Measurements from ENCODE around the gene DOK6. TPM values are rescaled to one million over a fixed set of nuclear protein-coding genes. Genes with fewer than 3 reads are reported as not detected.

Gene DOK6
- total RNA-seq, 2 experiments from 2014 or later, result not detected

- Histone ChIP-seq H4K20me1 (ENCODE audit: insufficient read depth, low read length) (no peaks in the 10 kb centered on the region), H3K27ac (ENCODE audit: low read depth, low read length, poor library complexity, severe bottlenecking) (no peak overlapping the region), H3K9me3 (ENCODE audit: low read length) (no peaks in the 10 kb centered on the region), H3K4me3 (ENCODE audit: low read depth, low read length, poor library complexity, severe bottlenecking) (no peak overlapping the region), H3K36me3 (ENCODE audit: insufficient read depth, low read length) (no peaks in the 10 kb centered on the region), H3K4me2 (ENCODE audit: low read length) (no peak overlapping the region), H3K79me2 (ENCODE audit: insufficient read depth, low read depth, low read length) (no peaks in the 10 kb centered on the region), H3K9me2 (ENCODE audit: insufficient read depth, low read length) (no peaks in the 10 kb centered on the region), H3K4me1 (ENCODE audit: insufficient read depth, low read length, poor library complexity, severe bottlenecking) (no peaks in the 10 kb centered on the region), H2AFZ (ENCODE audit: low read length) (no peak overlapping the region)
- no TSS peak for BruUV-seq (replicated peaks)
- intact Hi-C loops (cut with micrococcal nuclease; ENCODE audit: unreplicated experiment), result no loop called here
- CTCF ChIA-PET (ENCODE audit: unreplicated experiment), result no interaction called here
- TF ChIP-seq EZH2phosphoT487 (IDR thresholded peaks at IDR 0.05; ENCODE audit: borderline replicate concordance, low read depth, low read length) (no peak), CTCF (conservative IDR thresholded peaks at IDR 0.05; ENCODE audit: low read length) (no peak)
- no peak for DNase-seq (ENCODE audit: low spot score)
- POLR2A ChIA-PET, result interaction anchor here (0.8 kb wide), 1 partner anchor 14 kb away, joined by 3 read pairs; no protein-coding TSS in a partner anchor
These were observed 215.4 kb downstream of the DOK6 start for GRCh38 chr18:69616114-69616513.

- TF ChIP-seq EZH2phosphoT487 (IDR thresholded peaks at IDR 0.05; ENCODE audit: borderline replicate concordance, low read depth, low read length) (no peak), CTCF (conservative IDR thresholded peaks at IDR 0.05; ENCODE audit: low read length) (no peak)
- ChIA-PET POLR2A (no interaction called here), CTCF (ENCODE audit: unreplicated experiment) (no interaction called here)
These were observed 216.7 kb downstream of the DOK6 start for GRCh38 chr18:69617408-69617807.

GRCh38 chr18:69617888-69618287, 217.2 kb downstream of the DOK6 start:
- Histone ChIP-seq H2AFZ (ENCODE audit: low read length) (no peak overlapping the region), H3K9me3 (ENCODE audit: low read length) (no peaks in the 10 kb centered on the region), H3K4me1 (ENCODE audit: insufficient read depth, low read length, poor library complexity, severe bottlenecking) (no peaks in the 10 kb centered on the region), H3K27ac (ENCODE audit: low read depth, low read length, poor library complexity, severe bottlenecking) (no peak overlapping the region), H3K4me3 (ENCODE audit: low read depth, low read length, poor library complexity, severe bottlenecking) (no peak overlapping the region), H3K4me2 (ENCODE audit: low read length) (no peak overlapping the region), H3K79me2 (ENCODE audit: insufficient read depth, low read depth, low read length) (no peaks in the 10 kb centered on the region), H3K36me3 (ENCODE audit: insufficient read depth, low read length) (no peaks in the 10 kb centered on the region), H4K20me1 (ENCODE audit: insufficient read depth, low read length) (no peaks in the 10 kb centered on the region), H3K9me2 (ENCODE audit: insufficient read depth, low read length) (no peaks in the 10 kb centered on the region)
- ChIA-PET CTCF (ENCODE audit: unreplicated experiment) (no interaction called here), POLR2A (no interaction called here)
- TF ChIP-seq EZH2phosphoT487 (IDR thresholded peaks at IDR 0.05; ENCODE audit: borderline replicate concordance, low read depth, low read length), result no peak
- no peak for TF ChIP-seq CTCF (conservative IDR thresholded peaks at IDR 0.05; ENCODE audit: low read length)
- intact Hi-C loops (cut with micrococcal nuclease; ENCODE audit: unreplicated experiment), result no loop called here
- no peak for DNase-seq (ENCODE audit: low spot score)
- BruUV-seq (replicated peaks), result no TSS peak

More at GRCh38 chr18:69617408-69617807, 216.7 kb downstream of the DOK6 start:
- intact Hi-C loops (cut with micrococcal nuclease; ENCODE audit: unreplicated experiment), result no loop called here
- Histone ChIP-seq H3K79me2 (ENCODE audit: insufficient read depth, low read depth, low read length) (no peaks in the 10 kb centered on the region), H3K4me1 (ENCODE audit: insufficient read depth, low read length, poor library complexity, severe bottlenecking) (no peaks in the 10 kb centered on the region), H3K9me2 (ENCODE audit: insufficient read depth, low read length) (no peaks in the 10 kb centered on the region), H3K27ac (ENCODE audit: low read depth, low read length, poor library complexity, severe bottlenecking) (no peak overlapping the region), H4K20me1 (ENCODE audit: insufficient read depth, low read length) (no peaks in the 10 kb centered on the region), H3K4me3 (ENCODE audit: low read depth, low read length, poor library complexity, severe bottlenecking) (no peak overlapping the region), H3K36me3 (ENCODE audit: insufficient read depth, low read length) (no peaks in the 10 kb centered on the region), H3K4me2 (ENCODE audit: low read length) (no peak overlapping the region), H2AFZ (ENCODE audit: low read length) (no peak overlapping the region), H3K9me3 (ENCODE audit: low read length) (no peaks in the 10 kb centered on the region)
- DNase-seq (ENCODE audit: low spot score), result no peak
- no TSS peak for BruUV-seq (replicated peaks)
